B cell (primary cell): ENCODE measurements around the gene SSR1. TPM values are rescaled to one million over a fixed set of nuclear protein-coding genes. Genes with fewer than 3 reads are reported as not detected.
A peak's percentile ranks its signal among the peaks of the same experiment; 100 is the strongest.

Experiments used
- ATAC-seq: fragments of 200-7000 bp; cut with Tn5 transposase; one replicate; pipeline ENCODE4 v1.10.0; 2021; ENCODE audit warnings: low read depth, mild to moderate bottlenecking, moderate number of reproducible peaks, moderate library complexity
- CTCF ChIA-PET: fragments of 350-600 bp; sonication (Branson Sonifier 250); formaldehyde crosslinking; loops from one replicate; lab custom pipeline; 2021; ENCODE audit warnings: antibody characterized with exemption, inconsistent platforms; lab: Charles Lee
- POLR2A ChIA-PET: fragments of 350-600 bp; sonication (Branson Sonifier 250); formaldehyde crosslinking; loops from one replicate; lab custom pipeline; 2021; ENCODE audit warnings: antibody characterized with exemption; lab: Charles Lee
- DNase-seq: peaks from one replicate; pipeline ENCODE4 v3.0.0; 2013
- H2AFZ ChIP-seq: 2 replicates; pipeline ENCODE4 v1.6.1; 2012; ENCODE audit warnings: mild to moderate bottlenecking, low read depth, low read length; ENCODE audit not compliant: insufficient read depth, poor library complexity, severe bottlenecking
- H3K27ac ChIP-seq, 2 donors: 1 replicate in 1 of 2; 2 replicates in 1 of 2; pipeline ENCODE4 v1.5.1; 2012 to 2013; ENCODE audit warnings: low read length in 2 of 2, mild to moderate bottlenecking in 2 of 2, moderate library complexity in 1 of 2
- H3K27me3 ChIP-seq, 4 experiments: fragments of 200-600 bp in 1 of 4; sonication (generic) in 1 of 4; replicated peaks in 1 of 4; 1 replicate in 2 of 4; 2 replicates in 2 of 4; pipeline versions ENCODE4 v1.6.1 to v1.7.0; 2013 to 2016; ENCODE audit warnings: low read length in 3 of 4, mild to moderate bottlenecking in 2 of 4, mixed read lengths in 1 of 4, moderate library complexity in 1 of 4; ENCODE audit not compliant: insufficient read depth in 4 of 4, control insufficient read depth in 3 of 4; ENCODE audit errors: control extremely low read depth in 1 of 4
- H3K36me3 ChIP-seq, 2 experiments: replicated peaks in 1 of 2; 1 replicate in 1 of 2; 2 replicates in 1 of 2; pipeline versions ENCODE4 v1.6.1 to v1.7.1; 2013; ENCODE audit warnings: low read length in 1 of 2; ENCODE audit not compliant: insufficient read depth in 2 of 2, control insufficient read depth in 1 of 2; ENCODE audit errors: control extremely low read depth in 1 of 2, extremely low read depth in 1 of 2
- H3K4me1 ChIP-seq, 2 donors: fragments of 200-600 bp in 1 of 2; sonication (generic) in 1 of 2; 1 replicate in 1 of 2; 2 replicates in 1 of 2; pipeline versions ENCODE4 v1.5.1 to v1.6.1; 2013 to 2017; ENCODE audit warnings: low read length in 2 of 2; ENCODE audit not compliant: control insufficient read depth in 2 of 2, insufficient read depth in 2 of 2
- H3K4me2 ChIP-seq: replicated peaks from 2 replicates; pipeline ENCODE3; 2012; ENCODE audit warnings: mild to moderate bottlenecking, low read depth, low read length; ENCODE audit not compliant: poor library complexity, severe bottlenecking
- H3K4me3 ChIP-seq, 5 experiments: fragments of 200-600 bp in 1 of 5; sonication (generic) in 1 of 5; 1 replicate in 3 of 5; 2 replicates in 2 of 5; pipeline versions ENCODE4 v1.5.1 to v1.7.0; 2011 to 2016; ENCODE audit warnings: low read length in 4 of 5, mild to moderate bottlenecking in 4 of 5, low read depth in 2 of 5, control low read depth in 1 of 5, moderate library complexity in 1 of 5; ENCODE audit not compliant: insufficient read depth in 1 of 5; ENCODE audit errors: control extremely low read depth in 1 of 5, extremely low read depth in 1 of 5
- H3K79me2 ChIP-seq: fragments of 200-600 bp; sonication (generic); one replicate; pipeline ENCODE4 v1.6.0; 2016; ENCODE audit warnings: low read length; ENCODE audit not compliant: control insufficient read depth, insufficient read depth
- H3K9ac ChIP-seq: fragments of 200-600 bp; sonication (generic); 2 replicates; pipeline ENCODE4 v1.6.1; 2017; ENCODE audit warnings: mild to moderate bottlenecking, low read length, moderate library complexity
- H3K9me3 ChIP-seq, 3 donors: one replicate each; pipeline versions ENCODE4 v1.6.1 to v1.7.1; 2013; ENCODE audit warnings: low read length in 2 of 3; ENCODE audit not compliant: control insufficient read depth in 2 of 3, insufficient read depth in 1 of 3; ENCODE audit errors: control extremely low read depth in 1 of 3
- H4K20me1 ChIP-seq: 2 replicates; pipeline ENCODE4 v1.6.0; 2012; ENCODE audit warnings: mild to moderate bottlenecking, low read length; ENCODE audit not compliant: insufficient read depth, control insufficient read depth, poor library complexity, severe bottlenecking
- H3K27ac Mint-ChIP-seq: one replicate; pipeline ENCODE4 v1.8.0; 2021; ENCODE audit warnings: mixed read lengths
- H3K27me3 Mint-ChIP-seq: one replicate; pipeline ENCODE4 v1.8.0; 2021; ENCODE audit warnings: mixed read lengths
- H3K4me1 Mint-ChIP-seq: one replicate; pipeline ENCODE4 v1.8.0; 2021; ENCODE audit warnings: mixed read lengths
- H3K4me3 Mint-ChIP-seq: one replicate; pipeline ENCODE4 v1.8.0; 2021; ENCODE audit warnings: mixed read lengths
- H3K9me3 Mint-ChIP-seq: one replicate; pipeline ENCODE4 v1.8.0; 2022; ENCODE audit warnings: mixed read lengths; ENCODE audit not compliant: insufficient read depth
- EZH2 ChIP-seq: IDR thresholded peaks from 2 replicates; pipeline ENCODE4 v1.6.1; 2012; ENCODE audit warnings: borderline replicate concordance, low read depth, mild to moderate bottlenecking, moderate library complexity, low read length; ENCODE audit not compliant: insufficient read depth, poor library complexity, severe bottlenecking
- WGBS: methylation state at CpG from one replicate; pipeline ENCODE4 v1.1.5; 2013; ENCODE audit warnings: missing lambda C conversion rate; ENCODE audit not compliant: insufficient coverage; 5-methylcytosine and 5-hydroxymethylcytosine counted together
- intact Hi-C: fragments of 100-400 bp; cut with micrococcal nuclease; formaldehyde crosslinking; loops from one replicate; pipeline ENCODE4 v1.10.0; 2022
- polyA plus RNA-seq: library from polyadenylated mRNA; depleted of rRNA; stranded (reverse); fragments of >200 nt; gene quantifications from 2 replicates; pipeline ENCODE4 v1.2.3, GENCODE V29; 2012
- total RNA-seq, 2 donors: library from RNA; stranded (reverse); fragments of 120-200 nt in 1 of 2; gene quantifications; 1 replicate in 1 of 2; 2 replicates in 1 of 2; pipeline versions ENCODE4 v1.2.3 to v1.2.4, GENCODE V29; 2013 to 2022
- TF ChIP-seq, protein P1 (sequence below): fragments of 200-600 bp; IDR thresholded peaks from one replicate; pipeline ENCODE4 v1.8.0; 2022; ENCODE audit warnings: antibody characterized with exemption, mild to moderate bottlenecking

SSR1 gene
- total and polyA plus RNA-seq, 2 donors (not counting 1 experiment from before 2014, with no cell fraction given): 15.9 to 81.6 TPM

DNA sequence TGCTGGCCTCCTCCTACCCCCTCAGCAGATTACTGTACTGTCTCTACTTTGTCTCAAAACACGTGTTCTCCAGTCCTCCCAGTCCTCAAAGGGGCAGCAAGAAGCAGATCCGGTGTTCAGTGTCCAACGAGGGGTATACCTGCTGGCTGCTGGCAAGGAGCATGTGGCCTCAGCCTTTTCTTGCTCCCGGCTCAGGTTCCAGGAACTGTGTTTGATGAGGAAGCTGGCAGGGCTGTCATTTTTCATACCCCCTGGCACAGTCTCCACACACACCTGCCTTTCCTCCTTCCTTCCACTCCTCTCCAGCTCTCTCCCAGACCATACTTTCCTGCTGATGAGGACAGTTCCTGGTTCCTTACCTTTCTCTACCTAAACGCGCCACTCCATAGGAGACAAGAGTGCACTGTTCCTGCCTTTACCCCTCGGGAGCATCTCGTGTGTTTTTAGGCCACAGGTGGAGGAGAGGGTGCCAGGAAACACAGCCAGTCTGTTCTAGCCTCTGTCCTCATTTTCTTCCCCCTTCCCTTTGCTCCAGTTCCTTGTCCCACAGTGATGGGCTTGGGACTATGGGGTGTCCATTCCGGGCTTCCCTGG is 77.2 kb downstream of the SSR1 start:
- H3K9me3 ChIP-seq: no peaks in the 10 kb centered on the region
- H3K4me2 ChIP-seq: no peak overlapping the region
- H3K4me1 Mint-ChIP-seq: peaks cover 42% of the 10 kb centered on the region
- no peaks in the 10 kb centered on the region for H3K27me3 Mint-ChIP-seq
- H3K79me2 ChIP-seq: peaks cover 9% of the 10 kb centered on the region
- POLR2A ChIA-PET: no interaction called here
- no peak for DNase-seq
- H3K27ac Mint-ChIP-seq: peak overlapping the region; percentile 6
- H3K4me1 ChIP-seq: peaks cover 12 to 30% of the 10 kb centered on the region in 2 donors
- no peak overlapping the region for H2AFZ ChIP-seq
- no peak overlapping the region for H3K9ac ChIP-seq
- CTCF ChIA-PET: interaction anchor here (1.1 to 1.5 kb wide), 4 partner anchors 10 to 477 kb away, joined by 3 to 5 read pairs (median 4); no protein-coding TSS in a partner anchor
- TF ChIP-seq, protein P1, sequence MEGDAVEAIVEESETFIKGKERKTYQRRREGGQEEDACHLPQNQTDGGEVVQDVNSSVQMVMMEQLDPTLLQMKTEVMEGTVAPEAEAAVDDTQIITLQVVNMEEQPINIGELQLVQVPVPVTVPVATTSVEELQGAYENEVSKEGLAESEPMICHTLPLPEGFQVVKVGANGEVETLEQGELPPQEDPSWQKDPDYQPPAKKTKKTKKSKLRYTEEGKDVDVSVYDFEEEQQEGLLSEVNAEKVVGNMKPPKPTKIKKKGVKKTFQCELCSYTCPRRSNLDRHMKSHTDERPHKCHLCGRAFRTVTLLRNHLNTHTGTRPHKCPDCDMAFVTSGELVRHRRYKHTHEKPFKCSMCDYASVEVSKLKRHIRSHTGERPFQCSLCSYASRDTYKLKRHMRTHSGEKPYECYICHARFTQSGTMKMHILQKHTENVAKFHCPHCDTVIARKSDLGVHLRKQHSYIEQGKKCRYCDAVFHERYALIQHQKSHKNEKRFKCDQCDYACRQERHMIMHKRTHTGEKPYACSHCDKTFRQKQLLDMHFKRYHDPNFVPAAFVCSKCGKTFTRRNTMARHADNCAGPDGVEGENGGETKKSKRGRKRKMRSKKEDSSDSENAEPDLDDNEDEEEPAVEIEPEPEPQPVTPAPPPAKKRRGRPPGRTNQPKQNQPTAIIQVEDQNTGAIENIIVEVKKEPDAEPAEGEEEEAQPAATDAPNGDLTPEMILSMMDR: no peak
- no peak for TF ChIP-seq EZH2
- peaks cover 34% of the 10 kb centered on the region for H4K20me1 ChIP-seq
- no peak overlapping the region for H3K4me3 Mint-ChIP-seq
- H3K9me3 Mint-ChIP-seq: no peaks in the 10 kb centered on the region
- H3K27me3 ChIP-seq: no peaks in the 10 kb centered on the region
- intact Hi-C loops: loop anchor here (10.0 kb wide), 1 partner anchor 161 kb away; no protein-coding TSS in a partner anchor
- WGBS: 91% methylated on average over 3 of the region's 9 CpGs
- peaks cover 1 to 46% of the 10 kb centered on the region in 2 experiments for H3K36me3 ChIP-seq
- H3K27ac ChIP-seq: peak overlapping the region in 1 of 2 donors; percentile 49
- H3K4me3 ChIP-seq: no peak overlapping the region
- ATAC-seq: no peak

DNA sequence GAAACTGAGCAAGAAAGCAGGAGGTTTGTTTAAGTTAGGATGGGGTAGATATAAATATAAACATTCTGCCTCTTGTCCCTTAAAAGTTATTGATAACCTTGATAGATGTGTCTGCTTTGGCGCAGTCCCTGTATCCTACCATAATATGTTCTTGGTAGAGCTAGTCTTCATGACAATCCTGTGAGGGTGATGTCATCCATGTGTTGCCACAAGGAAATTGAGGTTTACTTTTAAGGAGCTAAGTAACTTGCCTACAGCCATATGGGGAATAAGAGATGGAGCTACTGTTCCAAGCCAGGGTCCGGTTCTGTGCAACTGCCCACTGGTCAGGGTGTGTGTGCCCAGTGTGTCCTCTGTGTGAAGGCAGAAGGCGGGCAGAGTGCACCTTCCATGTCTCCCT is 78.5 kb downstream of the SSR1 start:
- no peak overlapping the region for H3K9ac ChIP-seq
- H4K20me1 ChIP-seq: peaks cover 29% of the 10 kb centered on the region
- DNase-seq (no peak), ATAC-seq (no peak)
- Mint-ChIP-seq H3K9me3 (no peaks in the 10 kb centered on the region), H3K27ac (peak overlapping the region; percentile 23), H3K27me3 (no peaks in the 10 kb centered on the region), H3K4me3 (no peak overlapping the region), H3K4me1 (peaks cover 42% of the 10 kb centered on the region)
- H3K36me3 ChIP-seq: peaks cover 0 to 44% of the 10 kb centered on the region in 2 experiments
- H3K4me3 ChIP-seq: no peak overlapping the region
- TF ChIP-seq EZH2: no peak
- TF ChIP-seq, protein P1: no peak
- H3K9me3 ChIP-seq: no peaks in the 10 kb centered on the region
- no peak overlapping the region for H3K4me2 ChIP-seq
- H3K27ac ChIP-seq: no peak overlapping the region
- H2AFZ ChIP-seq: no peak overlapping the region
- peaks cover 12 to 30% of the 10 kb centered on the region in 2 donors for H3K4me1 ChIP-seq
- H3K27me3 ChIP-seq: no peaks in the 10 kb centered on the region
- WGBS: 100% methylated on average over 1 of the region's 3 CpGs
- POLR2A ChIA-PET: no interaction called here
- intact Hi-C loops: loop anchor here (10.0 kb wide), 1 partner anchor 160 kb away; no protein-coding TSS in a partner anchor
- CTCF ChIA-PET: interaction anchor here (1.0 to 1.5 kb wide), 4 partner anchors 9 to 558 kb away, joined by 4 to 8 read pairs (median 5); no protein-coding TSS in a partner anchor
- peaks cover 14% of the 10 kb centered on the region for H3K79me2 ChIP-seq
